ENCODE results near the gene CENPT.

The CENPT gene

DNA sequence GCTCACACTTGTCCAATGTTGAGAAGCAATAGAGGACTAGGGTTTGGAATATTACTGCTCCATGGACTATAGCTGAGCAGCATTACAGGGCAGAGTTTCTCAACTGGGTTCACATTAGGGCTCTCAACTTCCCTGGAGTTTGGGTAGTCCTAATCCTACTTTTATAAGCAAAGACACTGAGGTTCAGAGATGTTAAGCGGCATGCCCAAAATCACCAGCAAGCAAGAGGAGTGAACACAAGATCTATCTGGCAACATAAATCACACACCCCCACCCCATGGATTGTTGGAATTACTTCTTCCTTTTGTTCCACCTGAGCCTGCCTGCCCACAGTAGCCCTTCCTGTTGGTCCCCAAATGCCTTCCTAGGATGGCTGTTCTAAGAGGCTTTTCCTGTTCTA, 35.6 kb downstream of the CENPT start:
- no peak overlapping the region for H3K4me3 ChIP-seq (ENCODE audit: low read depth, low read length)
- TF ChIP-seq, protein P1, sequence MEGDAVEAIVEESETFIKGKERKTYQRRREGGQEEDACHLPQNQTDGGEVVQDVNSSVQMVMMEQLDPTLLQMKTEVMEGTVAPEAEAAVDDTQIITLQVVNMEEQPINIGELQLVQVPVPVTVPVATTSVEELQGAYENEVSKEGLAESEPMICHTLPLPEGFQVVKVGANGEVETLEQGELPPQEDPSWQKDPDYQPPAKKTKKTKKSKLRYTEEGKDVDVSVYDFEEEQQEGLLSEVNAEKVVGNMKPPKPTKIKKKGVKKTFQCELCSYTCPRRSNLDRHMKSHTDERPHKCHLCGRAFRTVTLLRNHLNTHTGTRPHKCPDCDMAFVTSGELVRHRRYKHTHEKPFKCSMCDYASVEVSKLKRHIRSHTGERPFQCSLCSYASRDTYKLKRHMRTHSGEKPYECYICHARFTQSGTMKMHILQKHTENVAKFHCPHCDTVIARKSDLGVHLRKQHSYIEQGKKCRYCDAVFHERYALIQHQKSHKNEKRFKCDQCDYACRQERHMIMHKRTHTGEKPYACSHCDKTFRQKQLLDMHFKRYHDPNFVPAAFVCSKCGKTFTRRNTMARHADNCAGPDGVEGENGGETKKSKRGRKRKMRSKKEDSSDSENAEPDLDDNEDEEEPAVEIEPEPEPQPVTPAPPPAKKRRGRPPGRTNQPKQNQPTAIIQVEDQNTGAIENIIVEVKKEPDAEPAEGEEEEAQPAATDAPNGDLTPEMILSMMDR (IDR thresholded peaks at IDR 0.05; ENCODE audit: borderline replicate concordance, insufficient read depth, low read depth, low read length) = no peak

DNA sequence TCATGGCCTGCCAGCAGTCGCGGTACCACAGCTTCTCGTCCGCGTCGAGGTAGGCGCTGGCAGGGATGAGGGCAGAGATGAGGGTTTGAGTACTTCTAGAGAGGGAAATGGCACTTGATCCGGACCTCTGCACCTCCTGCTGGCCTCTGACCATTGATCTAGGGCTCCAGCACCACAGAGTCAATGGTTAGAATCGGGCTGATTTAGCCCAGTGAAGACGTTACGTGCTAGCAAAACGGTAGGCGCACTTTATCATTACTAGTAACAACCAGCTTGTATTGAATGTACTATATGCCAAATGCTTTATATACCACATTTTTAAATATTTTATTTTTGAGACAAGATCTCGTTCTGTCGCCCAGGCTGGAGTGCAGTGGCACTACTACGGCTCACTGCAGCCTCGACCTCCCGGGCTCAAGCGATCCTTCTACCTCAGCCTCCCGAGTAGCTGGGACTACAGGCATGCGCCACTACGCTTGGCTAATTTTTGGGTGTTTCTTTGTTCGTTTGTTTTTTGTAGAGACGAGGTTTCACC, 40.3 kb downstream of the CENPT start:
- peak overlapping the region; percentile 80 for H3K4me3 ChIP-seq (ENCODE audit: low read depth, low read length)
- TF ChIP-seq, protein P1 (IDR thresholded peaks at IDR 0.05; ENCODE audit: borderline replicate concordance, insufficient read depth, low read depth, low read length) = no peak

GRCh38 chr16:67806428-67807147, 40.9 kb downstream of the CENPT start, which contains the start of the genes RANBP10 and TSNAXIP1:
Gene RANBP10, minus strand, starts transcription at chr16:67806560. Its CDS starts 24 bp downstream, at chr16:67806536.
Gene TSNAXIP1, plus strand, starts transcription at chr16:67806889. Its CDS starts 261 bp downstream, at chr16:67807150.
- TF ChIP-seq, protein P1 (IDR thresholded peaks at IDR 0.05; ENCODE audit: borderline replicate concordance, insufficient read depth, low read depth, low read length) = no peak
- peak within 1 kb of the TSS; percentile 80 for H3K4me3 ChIP-seq (ENCODE audit: low read depth, low read length)

- H3K4me3 ChIP-seq (ENCODE audit: low read depth, low read length) = peak overlapping the region; percentile 80
- TF ChIP-seq, protein P1 (IDR thresholded peaks at IDR 0.05; ENCODE audit: borderline replicate concordance, insufficient read depth, low read depth, low read length) = no peak
These were observed 41.6 kb downstream of the CENPT start for GRCh38 chr16:67805718-67806427.

- TF ChIP-seq, protein P1 (IDR thresholded peaks at IDR 0.05; ENCODE audit: borderline replicate concordance, insufficient read depth, low read depth, low read length) = no peak
These were observed 42.5 kb downstream of the CENPT start for GRCh38 chr16:67804853-67805542.

DNA sequence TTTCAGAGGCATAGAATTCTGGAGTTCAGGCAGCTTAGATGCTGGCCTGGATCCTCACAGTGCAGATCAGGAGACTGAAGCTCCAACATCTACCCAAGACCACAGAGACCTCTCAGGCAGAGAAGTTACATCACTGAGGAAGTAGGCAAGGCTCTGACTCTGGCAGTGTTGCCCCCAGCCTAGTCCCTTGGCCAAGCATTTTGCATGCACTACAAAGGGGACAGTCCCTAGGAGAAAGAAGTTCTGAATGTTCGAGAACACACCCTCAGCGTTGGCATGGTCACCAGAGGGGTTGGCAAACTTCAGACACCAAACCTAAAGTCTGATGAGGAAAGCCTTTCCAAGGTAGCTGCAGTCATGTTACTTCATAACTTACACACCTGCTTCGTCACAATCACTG, 43.6 kb downstream of the CENPT start:
- no peak overlapping the region for H3K4me3 ChIP-seq (ENCODE audit: low read depth, low read length)
- TF ChIP-seq, protein P1 (IDR thresholded peaks at IDR 0.05; ENCODE audit: borderline replicate concordance, insufficient read depth, low read depth, low read length) = no peak

More at GRCh38 chr16:67804853-67805542, 42.5 kb downstream of the CENPT start:
- H3K4me3 ChIP-seq (ENCODE audit: low read depth, low read length) = peak overlapping the region; percentile 80

Measured in GM12875 (cell line).